ENCODE data around the gene AK3.
A peak's percentile ranks its signal among the peaks of the same experiment; 100 is the strongest.
"Not testable (repeated sequence)": the region's sequence is repeated elsewhere in the genome, so short reads cannot be mapped to it uniquely, and the experiment has no call there.

AK3 gene

DNA sequence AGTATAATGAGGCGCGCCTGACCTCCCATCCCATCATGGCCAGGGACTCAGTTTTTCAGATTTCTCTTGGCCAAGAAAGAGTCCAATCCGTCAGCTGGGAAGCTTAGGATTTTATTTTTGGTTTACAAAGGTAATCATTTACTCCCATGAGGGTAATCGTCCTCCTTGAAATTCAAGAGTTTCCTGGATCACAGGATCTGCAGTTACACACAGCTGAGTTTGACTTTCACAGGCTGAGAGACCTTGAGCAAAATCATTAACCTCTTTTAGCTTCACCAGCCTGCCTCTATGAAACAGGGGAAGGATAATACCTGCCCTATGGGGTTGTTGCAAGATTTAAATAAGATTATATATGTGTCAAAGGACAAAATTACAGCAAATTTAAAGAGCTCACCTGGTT lies 15.4 kb upstream of the AK3 start:
- Histone ChIP-seq H3K36me3 (no peaks in the 10 kb centered on the region), H3K9me3 (no peaks in the 10 kb centered on the region), H3K4me1 (ENCODE audit: control insufficient read depth in 1 of 2, insufficient read depth in 1 of 2, low read depth in 1 of 2, low read length in 1 of 2) (peaks cover 43% of the 10 kb centered on the region in 2 experiments), H3K27me3 (no peaks in the 10 kb centered on the region), H3K27ac (no peak overlapping the region), H3K4me3 (ENCODE audit: low read depth in 1 of 2, low read length in 1 of 2) (no peak overlapping the region)
- TF ChIP-seq CTCF (IDR thresholded peaks at IDR 0.05), result no peak

GRCh38 chr9:4755026-4755609 lies 14.1 kb upstream of the AK3 start:
- H3K27ac ChIP-seq, result no peak overlapping the region
- no peak for TF ChIP-seq CTCF (IDR thresholded peaks at IDR 0.05)
- no peak overlapping the region for H3K4me3 ChIP-seq (ENCODE audit: low read depth in 1 of 2, low read length in 1 of 2)
- peaks cover 30% of the 10 kb centered on the region in 2 experiments for H3K4me1 ChIP-seq (ENCODE audit: control insufficient read depth in 1 of 2, insufficient read depth in 1 of 2, low read depth in 1 of 2, low read length in 1 of 2)
- no peaks in the 10 kb centered on the region for H3K27me3 ChIP-seq
- H3K9me3 ChIP-seq, result no peaks in the 10 kb centered on the region
- H3K36me3 ChIP-seq, result no peaks in the 10 kb centered on the region

DNA sequence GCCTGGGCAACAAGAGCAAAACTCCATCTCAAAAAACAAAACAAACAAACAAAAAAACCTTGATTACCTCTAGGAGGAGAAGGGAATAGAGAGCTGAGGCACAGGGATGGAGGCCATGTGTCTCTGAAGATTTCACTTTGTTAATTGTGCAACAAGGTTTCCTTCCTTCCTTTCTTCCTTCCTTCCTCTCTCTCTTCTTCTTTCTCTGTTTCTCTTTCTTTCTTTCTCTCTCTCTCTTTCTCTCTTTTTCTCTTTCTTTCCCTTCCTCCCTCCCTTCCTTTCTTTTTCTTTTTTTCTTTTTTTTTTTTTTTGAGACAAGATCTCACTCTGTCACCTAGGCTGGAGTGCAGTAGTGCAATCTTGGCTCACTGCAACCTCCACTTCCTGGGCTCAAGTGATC lies 13.5 kb upstream of the AK3 start:
- H3K4me1 ChIP-seq (ENCODE audit: control insufficient read depth in 1 of 2, insufficient read depth in 1 of 2, low read depth in 1 of 2, low read length in 1 of 2), result peaks cover 24% of the 10 kb centered on the region in 2 experiments
- not testable (repeated sequence) for H3K9me3 ChIP-seq; H3K4me3 ChIP-seq (ENCODE audit: low read depth in 1 of 2, low read length in 1 of 2); H3K36me3 ChIP-seq; H3K27ac ChIP-seq; H3K27me3 ChIP-seq

GRCh38 chr9:4750023-4750673 lies 9.1 kb upstream of the AK3 start:
- Histone ChIP-seq H3K36me3 (no peaks in the 10 kb centered on the region), H3K27ac (no peak overlapping the region), H3K9me3 (no peaks in the 10 kb centered on the region), H3K4me1 (ENCODE audit: control insufficient read depth in 1 of 2, insufficient read depth in 1 of 2, low read depth in 1 of 2, low read length in 1 of 2) (peaks cover 15 to 16% of the 10 kb centered on the region in 2 experiments), H3K27me3 (no peaks in the 10 kb centered on the region), H3K4me3 (ENCODE audit: low read depth in 1 of 2, low read length in 1 of 2) (no peak overlapping the region)
- peak; percentile 36 for TF ChIP-seq CTCF (IDR thresholded peaks at IDR 0.05)

DNA sequence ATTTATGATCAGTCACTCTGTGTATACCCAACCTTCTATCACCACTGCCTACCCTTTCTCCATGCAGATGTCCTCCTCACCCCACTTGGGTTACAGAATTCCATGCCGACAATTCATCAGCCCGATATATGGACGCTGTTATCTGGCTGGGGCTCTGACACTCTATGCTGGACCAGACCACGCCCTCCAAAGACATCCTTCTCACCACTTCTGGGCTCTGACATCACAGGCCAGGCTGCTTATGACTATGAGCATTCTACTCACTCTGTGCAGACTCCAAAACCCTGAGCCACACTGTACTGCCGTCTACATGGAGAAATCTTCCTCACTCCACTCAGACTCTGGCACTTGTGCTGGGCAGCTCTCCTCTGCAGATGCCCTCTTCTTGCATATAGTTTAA lies 7.6 kb upstream of the AK3 start:
- no peak overlapping the region for H3K4me3 ChIP-seq (ENCODE audit: low read depth in 1 of 2, low read length in 1 of 2)
- no peaks in the 10 kb centered on the region for H3K36me3 ChIP-seq
- no peak overlapping the region for H3K27ac ChIP-seq
- TF ChIP-seq CTCF (IDR thresholded peaks at IDR 0.05), result no peak
- no peaks in the 10 kb centered on the region for H3K27me3 ChIP-seq
- H3K4me1 ChIP-seq (ENCODE audit: control insufficient read depth in 1 of 2, insufficient read depth in 1 of 2, low read depth in 1 of 2, low read length in 1 of 2), result peaks cover 0 to under 1% of the 10 kb centered on the region in 2 experiments
- H3K9me3 ChIP-seq, result no peaks in the 10 kb centered on the region

DNA sequence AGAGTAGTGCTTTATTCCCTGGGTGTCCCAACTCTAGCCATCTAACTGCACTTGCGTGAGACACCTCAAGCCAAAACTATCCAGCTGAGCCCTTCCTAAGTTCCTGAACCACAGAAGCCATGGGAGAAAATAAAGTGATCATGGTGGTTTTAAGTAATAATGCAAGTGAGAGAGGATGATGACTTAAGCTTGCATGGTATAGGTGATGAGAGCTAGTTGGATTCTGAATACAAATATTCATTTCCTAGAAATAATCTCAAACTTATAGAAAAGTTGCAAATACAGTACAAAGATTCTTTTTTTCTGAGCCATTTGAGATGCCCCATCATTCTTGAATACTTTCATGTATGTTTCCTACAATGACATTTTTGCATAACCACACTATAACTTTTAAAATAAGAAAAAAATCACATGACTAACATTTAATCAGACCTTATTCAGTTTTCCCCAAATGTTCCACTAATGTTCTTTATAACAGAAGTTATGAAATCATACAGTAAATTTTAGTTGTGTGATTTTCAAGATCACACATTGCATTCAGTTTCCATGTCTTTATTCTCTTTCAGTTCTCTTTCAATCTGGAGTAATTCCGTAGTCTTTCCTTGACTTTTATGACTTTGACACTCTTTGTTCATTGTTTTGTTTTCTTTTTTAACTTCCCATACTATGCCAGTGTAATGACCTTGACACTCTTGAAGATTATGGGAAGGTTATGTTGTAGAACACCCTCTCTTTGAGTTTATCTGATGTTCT lies 5.5 kb upstream of the AK3 start:
- no peak overlapping the region for H3K4me3 ChIP-seq (ENCODE audit: low read depth in 1 of 2, low read length in 1 of 2)
- H3K27me3 ChIP-seq, result peaks cover 4% of the 10 kb centered on the region
- no peaks in the 10 kb centered on the region for H3K36me3 ChIP-seq
- no peaks in the 10 kb centered on the region for H3K9me3 ChIP-seq
- peaks cover 0 to 4% of the 10 kb centered on the region in 2 experiments for H3K4me1 ChIP-seq (ENCODE audit: control insufficient read depth in 1 of 2, insufficient read depth in 1 of 2, low read depth in 1 of 2, low read length in 1 of 2)
- H3K27ac ChIP-seq, result no peak overlapping the region
- no peak for TF ChIP-seq CTCF (IDR thresholded peaks at IDR 0.05)
